Vagina (tissue), 2 donors: Measurements from ENCODE around the gene MKS1. TPM values are rescaled to one million over a fixed set of nuclear protein-coding genes. Genes with fewer than 3 reads are reported as not detected.

Experiments
- DNase-seq, 2 donors: peaks; one replicate each; pipeline ENCODE4 v3.0.0-alpha.2; 2017; ENCODE audit errors: extremely low spot score in 2 of 2
- H3K27ac ChIP-seq: fragments of 200-600 bp; sonication (generic); one replicate; pipeline ENCODE4 v1.5.1; 2019
- H3K27me3 ChIP-seq: fragments of 200-600 bp; sonication (generic); one replicate; pipeline ENCODE4 v1.5.1; 2019
- H3K36me3 ChIP-seq, 2 donors: fragments of 200-600 bp; sonication (generic); one replicate each; pipeline ENCODE4 v1.5.1; 2017 to 2019
- H3K4me1 ChIP-seq: fragments of 200-600 bp; sonication (generic); one replicate; pipeline ENCODE4 v1.5.1; 2019
- H3K4me3 ChIP-seq, 2 donors: fragments of 200-600 bp; sonication (generic); 1 replicate in 1 of 2; 2 replicates in 1 of 2; pipeline ENCODE4 v1.5.1; 2016 to 2019
- H3K9me3 ChIP-seq: fragments of 200-600 bp; sonication (generic); one replicate; pipeline ENCODE4 v1.5.1; 2019
- POLR2A ChIP-seq, 2 donors: fragments of 450-650 bp; IDR thresholded peaks; one replicate each; pipeline ENCODE4 v1.6.1; 2017; ENCODE audit warnings: antibody characterized with exemption in 2 of 2, mild to moderate bottlenecking in 2 of 2, moderate library complexity in 2 of 2
- POLR2AphosphoS5 ChIP-seq, 2 donors: sonication (generic); formaldehyde crosslinking; IDR thresholded peaks; one replicate each; pipeline ENCODE4 v1.9.0; 2017; ENCODE audit warnings: antibody characterized with exemption in 2 of 2, mild to moderate bottlenecking in 2 of 2, low read depth in 1 of 2; ENCODE audit not compliant: insufficient read depth in 1 of 2
- intact Hi-C: fragments of 100-400 bp; cut with DNase I; formaldehyde crosslinking; loops from one replicate; pipeline ENCODE4 v1.15.1; 2023
- total RNA-seq: library from RNA; depleted of rRNA; stranded (reverse); fragments of >200 nt; gene quantifications from one replicate; pipeline ENCODE4 v1.2.3, GENCODE V29; 2016
- TF ChIP-seq, protein P1 (sequence below), 3 experiments: fragments of 450-650 bp in 2 of 3; fragments of 200-600 bp in 1 of 3; sonication (generic) in 1 of 3; IDR thresholded peaks; one replicate each; pipeline ENCODE4 v1.5.1; 2017 to 2019; ENCODE audit warnings: antibody characterized with exemption in 3 of 3, mild to moderate bottlenecking in 2 of 3, moderate library complexity in 2 of 3

The MKS1 gene
- total RNA-seq, 1 donor from 2014 or later = 13.0 TPM

DNA sequence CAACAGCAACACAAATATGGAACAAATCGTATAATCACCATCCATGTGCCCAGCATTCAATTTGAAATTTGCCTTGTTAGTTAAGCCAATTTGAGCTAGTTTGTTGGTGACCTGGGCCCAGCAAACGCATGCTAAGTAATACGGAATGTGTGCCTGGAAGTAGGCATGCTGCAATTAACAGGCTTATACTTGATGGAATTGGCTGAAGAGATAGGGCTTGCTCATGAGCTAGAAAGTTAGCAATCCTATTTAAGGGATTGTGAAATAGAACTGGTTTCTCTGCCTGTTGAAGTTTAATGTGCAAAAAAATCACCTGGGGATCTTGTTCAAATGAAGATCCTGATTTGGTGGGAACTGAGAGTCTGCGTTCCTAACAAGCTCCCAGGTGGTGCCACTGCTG lies 10.8 kb upstream of the MKS1 start:
- H3K27me3 ChIP-seq = no peaks in the 10 kb centered on the region
- DNase-seq = no peak
- TF ChIP-seq, protein P1, sequence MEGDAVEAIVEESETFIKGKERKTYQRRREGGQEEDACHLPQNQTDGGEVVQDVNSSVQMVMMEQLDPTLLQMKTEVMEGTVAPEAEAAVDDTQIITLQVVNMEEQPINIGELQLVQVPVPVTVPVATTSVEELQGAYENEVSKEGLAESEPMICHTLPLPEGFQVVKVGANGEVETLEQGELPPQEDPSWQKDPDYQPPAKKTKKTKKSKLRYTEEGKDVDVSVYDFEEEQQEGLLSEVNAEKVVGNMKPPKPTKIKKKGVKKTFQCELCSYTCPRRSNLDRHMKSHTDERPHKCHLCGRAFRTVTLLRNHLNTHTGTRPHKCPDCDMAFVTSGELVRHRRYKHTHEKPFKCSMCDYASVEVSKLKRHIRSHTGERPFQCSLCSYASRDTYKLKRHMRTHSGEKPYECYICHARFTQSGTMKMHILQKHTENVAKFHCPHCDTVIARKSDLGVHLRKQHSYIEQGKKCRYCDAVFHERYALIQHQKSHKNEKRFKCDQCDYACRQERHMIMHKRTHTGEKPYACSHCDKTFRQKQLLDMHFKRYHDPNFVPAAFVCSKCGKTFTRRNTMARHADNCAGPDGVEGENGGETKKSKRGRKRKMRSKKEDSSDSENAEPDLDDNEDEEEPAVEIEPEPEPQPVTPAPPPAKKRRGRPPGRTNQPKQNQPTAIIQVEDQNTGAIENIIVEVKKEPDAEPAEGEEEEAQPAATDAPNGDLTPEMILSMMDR (IDR thresholded peaks at IDR 0.05) = no peak
- TF ChIP-seq POLR2AphosphoS5 (IDR thresholded peaks at IDR 0.05; ENCODE audit: insufficient read depth in 1 of 2, low read depth in 1 of 2) (no peak), POLR2A (IDR thresholded peaks at IDR 0.05) (no peak)
- no peaks in the 10 kb centered on the region for H3K36me3 ChIP-seq
- H3K9me3 ChIP-seq = no peaks in the 10 kb centered on the region
- no peak overlapping the region for H3K4me3 ChIP-seq
- no peaks in the 10 kb centered on the region for H3K4me1 ChIP-seq
- no peak overlapping the region for H3K27ac ChIP-seq
- intact Hi-C loops = no loop called here

DNA sequence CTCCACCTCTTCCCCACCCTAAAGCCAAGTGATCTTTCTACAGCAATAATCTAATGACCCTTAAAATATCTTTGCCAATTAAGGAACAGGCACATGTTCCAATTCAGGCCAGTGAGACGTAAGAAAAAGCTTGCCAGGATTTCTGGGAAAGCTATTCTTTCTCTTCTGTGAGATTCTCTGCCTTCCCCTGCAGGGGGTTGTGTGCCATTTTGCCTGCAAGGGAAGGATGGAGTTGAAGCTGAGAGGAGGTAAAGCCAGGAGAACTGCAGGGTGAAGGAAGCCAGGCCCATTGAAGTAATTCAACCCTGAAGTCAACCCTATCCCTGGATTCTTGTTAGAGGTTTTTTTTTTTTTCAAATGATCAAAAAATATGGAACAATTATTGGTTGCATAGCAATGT lies 10.3 kb upstream of the MKS1 start:
- DNase-seq = no peak
- intact Hi-C loops = no loop called here
- no peaks in the 10 kb centered on the region for H3K9me3 ChIP-seq

DNA sequence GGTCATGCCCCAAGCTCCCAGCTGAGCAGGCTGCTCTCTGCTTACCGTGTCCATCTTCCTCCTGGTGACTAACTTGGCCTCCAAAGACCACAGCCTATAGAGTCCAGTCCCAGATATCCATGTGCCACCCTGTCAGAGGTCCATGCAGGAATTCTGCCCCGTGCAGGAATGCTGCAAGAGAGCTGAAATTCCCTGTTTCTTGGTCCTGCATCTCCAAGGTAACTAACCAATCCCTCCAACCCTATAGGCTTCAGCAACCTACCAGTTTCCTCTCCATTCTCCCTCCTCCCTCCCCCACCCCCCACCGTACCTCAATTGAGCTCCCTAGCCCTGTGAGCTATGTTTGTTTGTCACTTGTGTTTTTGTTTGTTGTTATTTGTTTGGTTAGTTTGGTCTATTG lies 9.6 kb upstream of the MKS1 start:
- H3K9me3 ChIP-seq = no peaks in the 10 kb centered on the region
- H3K27ac ChIP-seq = no peak overlapping the region
- H3K4me3 ChIP-seq = no peak overlapping the region
- TF ChIP-seq POLR2A (IDR thresholded peaks at IDR 0.05) (no peak), POLR2AphosphoS5 (IDR thresholded peaks at IDR 0.05; ENCODE audit: insufficient read depth in 1 of 2, low read depth in 1 of 2) (no peak)
- TF ChIP-seq, protein P1 (IDR thresholded peaks at IDR 0.05) = no peak
- H3K36me3 ChIP-seq = no peaks in the 10 kb centered on the region
- H3K27me3 ChIP-seq = no peaks in the 10 kb centered on the region
- no peak for DNase-seq
- intact Hi-C loops = no loop called here
- H3K4me1 ChIP-seq = no peaks in the 10 kb centered on the region

More for the DNA sequence above, 10.3 kb upstream of the MKS1 start:
- no peak overlapping the region for H3K4me3 ChIP-seq
- no peak for TF ChIP-seq POLR2A (IDR thresholded peaks at IDR 0.05)
- TF ChIP-seq POLR2AphosphoS5 (IDR thresholded peaks at IDR 0.05; ENCODE audit: insufficient read depth in 1 of 2, low read depth in 1 of 2) = no peak
- TF ChIP-seq, protein P1 (IDR thresholded peaks at IDR 0.05) = no peak
- no peaks in the 10 kb centered on the region for H3K36me3 ChIP-seq
- H3K4me1 ChIP-seq = no peaks in the 10 kb centered on the region
- no peak overlapping the region for H3K27ac ChIP-seq
- H3K27me3 ChIP-seq = no peaks in the 10 kb centered on the region

DNA sequence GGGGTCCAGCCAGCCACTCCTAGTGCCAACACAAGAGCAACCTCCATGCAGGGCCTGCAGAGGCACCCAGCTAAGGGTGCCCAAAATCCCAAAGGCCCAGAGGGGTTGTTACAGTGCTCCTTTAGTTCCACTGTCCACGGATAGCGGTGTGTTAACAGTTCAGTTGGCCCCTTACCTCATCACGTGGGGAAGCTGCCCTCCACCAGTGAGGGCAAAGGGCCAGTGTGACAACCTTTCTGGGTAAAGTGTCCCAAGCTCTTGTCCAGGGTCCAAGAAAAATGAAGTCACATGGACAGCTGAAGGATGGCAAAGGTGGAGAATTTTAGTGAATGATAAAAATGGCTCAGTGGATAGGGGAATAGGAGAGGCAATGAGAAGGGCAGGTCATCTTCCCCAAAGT lies 8.7 kb upstream of the MKS1 start:
- no peaks in the 10 kb centered on the region for H3K27me3 ChIP-seq
- intact Hi-C loops = no loop called here
- no peak overlapping the region for H3K4me3 ChIP-seq
- H3K4me1 ChIP-seq = no peaks in the 10 kb centered on the region
- H3K27ac ChIP-seq = no peak overlapping the region
- no peaks in the 10 kb centered on the region for H3K9me3 ChIP-seq
- no peak for DNase-seq
- TF ChIP-seq POLR2A (IDR thresholded peaks at IDR 0.05) = no peak
- TF ChIP-seq POLR2AphosphoS5 (IDR thresholded peaks at IDR 0.05; ENCODE audit: insufficient read depth in 1 of 2, low read depth in 1 of 2) = no peak
- TF ChIP-seq, protein P1 (IDR thresholded peaks at IDR 0.05) = no peak
- no peaks in the 10 kb centered on the region for H3K36me3 ChIP-seq

DNA sequence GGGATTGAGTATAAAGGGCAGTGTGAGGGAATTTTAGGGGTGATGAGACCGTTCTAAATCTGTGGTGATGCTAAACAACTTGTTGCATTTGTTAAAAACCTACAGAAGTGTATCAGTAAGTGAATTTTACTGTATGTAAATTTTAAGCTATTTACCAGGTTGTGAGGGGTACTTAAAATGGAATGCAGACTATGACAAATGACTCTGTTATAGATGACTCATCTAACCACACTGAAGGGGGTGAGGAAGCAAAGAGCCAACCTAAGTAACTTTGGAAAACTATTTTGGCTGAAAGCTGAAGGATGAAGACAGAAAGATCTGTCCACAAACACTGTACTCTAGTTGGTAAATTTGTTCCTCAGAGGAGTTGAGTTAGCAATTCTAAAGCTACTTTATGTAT lies 5.3 kb upstream of the MKS1 start:
- Histone ChIP-seq H3K4me1 (peaks cover 7% of the 10 kb centered on the region), H3K9me3 (no peaks in the 10 kb centered on the region), H3K36me3 (no peaks in the 10 kb centered on the region), H3K27ac (no peak overlapping the region), H3K4me3 (no peak overlapping the region), H3K27me3 (no peaks in the 10 kb centered on the region)
- TF ChIP-seq, protein P1 (IDR thresholded peaks at IDR 0.05) = no peak
- TF ChIP-seq POLR2AphosphoS5 (IDR thresholded peaks at IDR 0.05; ENCODE audit: insufficient read depth in 1 of 2, low read depth in 1 of 2) (no peak), POLR2A (IDR thresholded peaks at IDR 0.05) (no peak)
- DNase-seq = no peak
- intact Hi-C loops = no loop called here
